ENCODE data around the gene EIF4E1B. TPM values are rescaled to one million over a fixed set of nuclear protein-coding genes. Genes with fewer than 3 reads are reported as not detected.

The EIF4E1B gene
- polyA plus RNA-seq, 2 of the 4 experiments (the other 2 are of a cell fraction), result not detected

DNA sequence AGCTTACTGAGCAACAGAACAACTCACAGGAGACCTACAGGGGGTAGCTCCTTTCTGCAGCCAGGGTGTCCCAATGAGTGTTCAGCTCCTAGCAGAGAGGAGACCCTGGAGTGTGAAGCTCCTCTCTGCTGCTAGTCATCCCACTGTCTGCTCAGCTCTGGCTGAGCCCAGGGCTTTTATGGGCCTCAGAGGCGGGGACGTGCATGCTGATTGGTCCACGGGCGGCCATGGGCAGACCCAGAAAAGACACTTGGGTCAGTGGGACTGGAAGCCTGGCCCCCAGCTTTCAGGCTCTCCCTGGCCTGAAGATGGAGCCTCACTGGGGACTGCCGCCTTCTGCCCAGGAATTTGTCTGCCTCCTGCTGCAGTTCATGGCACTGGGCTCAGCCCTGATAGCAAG, 57.4 kb downstream of the EIF4E1B start:
- no peak for DNase-seq (ENCODE audit: low read depth in 1 of 2, low spot score in 1 of 2)
- TF ChIP-seq, protein P1, sequence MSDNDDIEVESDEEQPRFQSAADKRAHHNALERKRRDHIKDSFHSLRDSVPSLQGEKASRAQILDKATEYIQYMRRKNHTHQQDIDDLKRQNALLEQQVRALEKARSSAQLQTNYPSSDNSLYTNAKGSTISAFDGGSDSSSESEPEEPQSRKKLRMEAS (IDR thresholded peaks at IDR 0.05), result no peak
- POLR2A ChIA-PET, result no interaction called here

DNA sequence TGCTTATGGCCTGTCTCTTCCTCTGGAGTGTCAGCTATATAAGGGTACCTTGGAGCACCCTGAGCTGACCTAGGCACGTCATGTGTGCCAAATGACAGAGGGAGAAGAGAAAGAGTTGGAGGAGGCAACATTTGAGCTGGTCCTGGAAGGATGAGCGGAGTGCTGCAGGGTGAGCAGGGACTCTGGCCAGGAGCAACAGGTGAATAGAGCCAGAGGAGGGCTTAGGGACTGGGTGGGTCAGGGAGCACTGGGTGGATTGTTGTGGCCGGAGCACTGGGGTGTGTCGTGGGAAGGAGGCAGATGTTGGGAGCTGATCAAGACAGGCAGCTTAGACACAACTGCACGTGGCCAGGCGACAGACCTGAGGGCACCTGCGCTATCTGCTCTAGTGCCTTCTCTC, 60.4 kb downstream of the EIF4E1B start:
- ChIA-PET POLR2A (no interaction called here), CTCF (interaction anchor here (1.3 to 3.7 kb wide), 6 partner anchors 9 to 30 kb away, joined by 3 to 17 read pairs (median 4); no protein-coding TSS in a partner anchor)
- ATAC-seq (no peak), FAIRE-seq (no peak), DNase-seq (ENCODE audit: low read depth in 1 of 2, low spot score in 1 of 2) (no peak)
- 44% methylated on average over 7 of the region's 7 CpGs for WGBS (ENCODE audit: missing lambda C conversion rate)
- TF ChIP-seq CEBPB (IDR thresholded peaks at IDR 0.05) (no peak), ESRRA (IDR thresholded peaks at IDR 0.05; ENCODE audit: borderline replicate concordance, low read length) (no peak), ZSCAN20 (CRISPR knock-in tag; IDR thresholded peaks at IDR 0.05) (no peak), PBX3 (IDR thresholded peaks at IDR 0.05) (no peak), POLR2AphosphoS2 (conservative IDR thresholded peaks at IDR 0.05; ENCODE audit: low read length) (no peak), KDM1A (IDR thresholded peaks at IDR 0.05; ENCODE audit: low read depth) (no peak), ZNF302 (CRISPR knock-in tag; IDR thresholded peaks at IDR 0.05) (no peak), NFE2L2 (conservative IDR thresholded peaks at IDR 0.05; ENCODE audit: low read length) (no peak)
- no peak overlapping the region for H3K4me2 ChIP-seq
- H3K4me3 ChIP-seq, result no peak overlapping the region
- no peaks in the 10 kb centered on the region for H3K9me3 ChIP-seq
- H3K4me1 ChIP-seq, result no peaks in the 10 kb centered on the region; the same call in 2 of the 3 replicates
- H3K27ac ChIP-seq, result no peak overlapping the region

More for the DNA sequence above, 57.4 kb downstream of the EIF4E1B start:
- H3K4me3 ChIP-seq, result no peak overlapping the region
- H3K9me3 ChIP-seq, result peaks cover 6% of the 10 kb centered on the region; the same call in 1 of the 3 replicates
- no peak overlapping the region for H3K4me2 ChIP-seq
- peak in 1 of 2 experiments; percentile 59; a peak in 3 of 6 replicates for ATAC-seq
- 42% methylated on average over 4 of the region's 5 CpGs for WGBS (ENCODE audit: missing lambda C conversion rate)
- no peaks in the 10 kb centered on the region for H3K4me1 ChIP-seq
- H3K27ac ChIP-seq, result no peak overlapping the region
- no peak for FAIRE-seq
- CTCF ChIA-PET, result interaction anchor here (2.0 to 2.8 kb wide), 2 partner anchors 27 to 30 kb away, joined by 4 to 15 read pairs; no protein-coding TSS in a partner anchor

- no peak overlapping the region for H3K4me3 ChIP-seq
- ATAC-seq, result no peak
- POLR2A ChIA-PET, result no interaction called here
- TF ChIP-seq ZSCAN20 (CRISPR knock-in tag; IDR thresholded peaks at IDR 0.05), result no peak
- no peak for TF ChIP-seq TP53 (CRISPR knock-in tag; IDR thresholded peaks at IDR 0.05)
- no peak for TF ChIP-seq PHF8 (IDR thresholded peaks at IDR 0.05; ENCODE audit: borderline replicate concordance, low read depth)
- no peak for TF ChIP-seq MAZ (IDR thresholded peaks at IDR 0.05; ENCODE audit: borderline replicate concordance, low read depth, low read length)
- no peak overlapping the region for H3K4me2 ChIP-seq
- CTCF ChIA-PET, result interaction anchor here (1.3 to 3.7 kb wide), 4 partner anchors 15 to 31 kb away, joined by 4 to 17 read pairs (median 6); no protein-coding TSS in a partner anchor
- FAIRE-seq, result no peak
- DNase-seq (ENCODE audit: low read depth in 1 of 2, low spot score in 1 of 2), result no peak
- 81% methylated on average over 1 of the region's 1 CpG for WGBS (ENCODE audit: missing lambda C conversion rate)
- H3K27ac ChIP-seq, result no peak overlapping the region
- no peaks in the 10 kb centered on the region for H3K9me3 ChIP-seq
- H3K4me1 ChIP-seq, result no peaks in the 10 kb centered on the region; the same call in 2 of the 3 replicates
These were observed 61.0 kb downstream of the EIF4E1B start for GRCh38 chr5:176691524-176691923.

GRCh38 chr5:176692326-176692725, 61.9 kb downstream of the EIF4E1B start:
- ChIA-PET CTCF (interaction anchor here (1.1 to 2.1 kb wide), 5 partner anchors 15 to 130 kb away, joined by 3 to 11 read pairs (median 4); no protein-coding TSS in a partner anchor), POLR2A (no interaction called here)
- Histone ChIP-seq H3K9me3 (no peaks in the 10 kb centered on the region), H3K27ac (no peak overlapping the region), H3K4me3 (no peak overlapping the region), H3K4me2 (no peak overlapping the region), H3K4me1 (no peaks in the 10 kb centered on the region; the same call in 2 of the 3 replicates)
- ATAC-seq, result no peak
- 56% methylated on average over 5 of the region's 5 CpGs for WGBS (ENCODE audit: missing lambda C conversion rate)
- TF ChIP-seq KDM5A (IDR thresholded peaks at IDR 0.05) (no peak), HOXB13 (CRISPR knock-in tag; IDR thresholded peaks at IDR 0.05; ENCODE audit: low read depth) (no peak), MAZ (IDR thresholded peaks at IDR 0.05; ENCODE audit: borderline replicate concordance, low read depth, low read length) (no peak), FOSL2 (IDR thresholded peaks at IDR 0.05) (no peak), FOSL2 (CRISPR knock-in tag; IDR thresholded peaks at IDR 0.05) (no peak), ATOH8 (CRISPR knock-in tag; IDR thresholded peaks at IDR 0.05; ENCODE audit: low read depth) (no peak), ESRRA (IDR thresholded peaks at IDR 0.05; ENCODE audit: borderline replicate concordance, low read length) (no peak), RAD21 (conservative IDR thresholded peaks at IDR 0.05 in 1 of 2, IDR thresholded peaks at IDR 0.05 in 1 of 2) (no peak), ZFP36 (IDR thresholded peaks at IDR 0.05; ENCODE audit: borderline replicate concordance, partially characterized antibody) (no peak), TFCP2L1 (CRISPR knock-in tag; IDR thresholded peaks at IDR 0.05) (no peak), MYC (IDR thresholded peaks at IDR 0.05; ENCODE audit: borderline replicate concordance, low read length) (no peak), HEYL (CRISPR knock-in tag; IDR thresholded peaks at IDR 0.05) (no peak), ZSCAN20 (CRISPR knock-in tag; IDR thresholded peaks at IDR 0.05) (no peak), NR3C1 (IDR thresholded peaks at IDR 0.05) (no peak), POLR2AphosphoS2 (conservative IDR thresholded peaks at IDR 0.05; ENCODE audit: low read length) (no peak), HOXB5 (CRISPR knock-in tag; IDR thresholded peaks at IDR 0.05) (no peak), BHLHE40 (IDR thresholded peaks at IDR 0.05; ENCODE audit: low read depth, low read length) (no peak), RNF2 (IDR thresholded peaks at IDR 0.05; ENCODE audit: borderline replicate concordance, low read depth) (no peak), RCOR1 (IDR thresholded peaks at IDR 0.05; ENCODE audit: low read depth, low read length) (no peak), HDAC2 (IDR thresholded peaks at IDR 0.05) (no peak)
- FAIRE-seq, result no peak
- DNase-seq (ENCODE audit: low read depth in 1 of 2, low spot score in 1 of 2), result no peak
